CD4-positive, alpha-beta T cell (primary cell): ENCODE measurements around the gene POR. TPM values are rescaled to one million over a fixed set of nuclear protein-coding genes. Genes with fewer than 3 reads are reported as not detected.
A peak's percentile ranks its signal among the peaks of the same experiment; 100 is the strongest.

Experiments used
- ATAC-seq: fragments of 200-7000 bp; cut with Tn5 transposase; one replicate; pipeline ENCODE4 v1.10.0; 2022; ENCODE audit warnings: mild to moderate bottlenecking; ENCODE audit not compliant: poor library complexity
- CTCF ChIA-PET: fragments of 350-600 bp; sonication (Branson Sonifier 250); formaldehyde crosslinking; loops from one replicate; lab custom pipeline; 2021; ENCODE audit warnings: antibody characterized with exemption, inconsistent platforms; lab: Charles Lee
- POLR2A ChIA-PET: fragments of 350-600 bp; sonication (Branson Sonifier 250); formaldehyde crosslinking; loops from one replicate; lab custom pipeline; 2021; ENCODE audit warnings: antibody characterized with exemption, inconsistent platforms; lab: Charles Lee
- DNase-seq, 14 experiments: peaks; one replicate each; pipeline ENCODE4 v3.0.0-alpha.2; 2013 to 2020; ENCODE audit warnings: mixed read lengths in 2 of 14
- H3K27ac ChIP-seq, 2 donors: one replicate each; pipeline versions ENCODE4 v1.5.1 to v1.7.0; 2013; ENCODE audit warnings: low read length in 2 of 2, low read depth in 1 of 2, mild to moderate bottlenecking in 1 of 2
- H3K27me3 ChIP-seq, 2 experiments: 1 replicate in 1 of 2; 2 replicates in 1 of 2; pipeline versions ENCODE4 v1.6.1 to v1.7.0; 2013; ENCODE audit warnings: low read length in 2 of 2, control low read depth in 1 of 2, mild to moderate bottlenecking in 1 of 2, moderate library complexity in 1 of 2; ENCODE audit not compliant: insufficient read depth in 2 of 2, control insufficient read depth in 1 of 2
- H3K36me3 ChIP-seq: one replicate; pipeline ENCODE4 v1.6.1; 2013; ENCODE audit warnings: low read length, control low read depth; ENCODE audit not compliant: insufficient read depth
- H3K4me1 ChIP-seq: one replicate; pipeline ENCODE4 v1.6.1; 2013; ENCODE audit warnings: low read length, control low read depth; ENCODE audit not compliant: insufficient read depth
- H3K4me3 ChIP-seq: one replicate; pipeline ENCODE4 v1.5.1; 2013; ENCODE audit warnings: mild to moderate bottlenecking, low read length, moderate library complexity
- H3K9me3 ChIP-seq, 2 experiments: 1 replicate in 1 of 2; 2 replicates in 1 of 2; pipeline versions ENCODE4 v1.6.1 to v1.7.0; 2013; ENCODE audit warnings: low read length in 2 of 2, mild to moderate bottlenecking in 2 of 2, control low read depth in 1 of 2, moderate library complexity in 1 of 2; ENCODE audit not compliant: control insufficient read depth in 1 of 2, insufficient read depth in 1 of 2
- H3K27ac Mint-ChIP-seq: one replicate; pipeline ENCODE4 v1.8.0; 2020; ENCODE audit warnings: mixed read lengths
- H3K27me3 Mint-ChIP-seq: one replicate; pipeline ENCODE4 v1.8.0; 2021; ENCODE audit warnings: mixed read lengths
- H3K36me3 Mint-ChIP-seq: one replicate; pipeline ENCODE4 v1.8.0; 2021; ENCODE audit warnings: low read depth, mixed read lengths
- H3K4me1 Mint-ChIP-seq: one replicate; pipeline ENCODE4 v1.8.0; 2021; ENCODE audit warnings: low read depth, mixed read lengths
- H3K4me3 Mint-ChIP-seq: one replicate; pipeline ENCODE4 v1.8.0; 2020; ENCODE audit warnings: mild to moderate bottlenecking, mixed read lengths
- H3K9me3 Mint-ChIP-seq: one replicate; pipeline ENCODE4 v1.8.0; 2020; ENCODE audit warnings: mixed read lengths
- intact Hi-C, 2 experiments: fragments of 100-400 bp; cut with DNase I in 1 of 2; cut with micrococcal nuclease in 1 of 2; formaldehyde crosslinking; loops; one replicate each; pipeline versions ENCODE4 v1.15.1 to v1.9.0; 2023 to 2025; cut with DNase I, micrococcal nuclease
- total RNA-seq, 174 experiments: library from RNA in 2 of 174; stranded (reverse) in 2 of 174; gene quantifications; one replicate each; pipeline ENCODE4 v1.2.3 and lab custom pipeline; 2021 to 2026
- TF ChIP-seq, protein P1 (sequence below): fragments of 200-600 bp; IDR thresholded peaks from one replicate; pipeline ENCODE4 v1.8.0; 2022; ENCODE audit warnings: antibody characterized with exemption, mild to moderate bottlenecking

Gene POR
- total RNA-seq, 2 experiments from 2014 or later: 44.2 to 54.8 TPM

DNA sequence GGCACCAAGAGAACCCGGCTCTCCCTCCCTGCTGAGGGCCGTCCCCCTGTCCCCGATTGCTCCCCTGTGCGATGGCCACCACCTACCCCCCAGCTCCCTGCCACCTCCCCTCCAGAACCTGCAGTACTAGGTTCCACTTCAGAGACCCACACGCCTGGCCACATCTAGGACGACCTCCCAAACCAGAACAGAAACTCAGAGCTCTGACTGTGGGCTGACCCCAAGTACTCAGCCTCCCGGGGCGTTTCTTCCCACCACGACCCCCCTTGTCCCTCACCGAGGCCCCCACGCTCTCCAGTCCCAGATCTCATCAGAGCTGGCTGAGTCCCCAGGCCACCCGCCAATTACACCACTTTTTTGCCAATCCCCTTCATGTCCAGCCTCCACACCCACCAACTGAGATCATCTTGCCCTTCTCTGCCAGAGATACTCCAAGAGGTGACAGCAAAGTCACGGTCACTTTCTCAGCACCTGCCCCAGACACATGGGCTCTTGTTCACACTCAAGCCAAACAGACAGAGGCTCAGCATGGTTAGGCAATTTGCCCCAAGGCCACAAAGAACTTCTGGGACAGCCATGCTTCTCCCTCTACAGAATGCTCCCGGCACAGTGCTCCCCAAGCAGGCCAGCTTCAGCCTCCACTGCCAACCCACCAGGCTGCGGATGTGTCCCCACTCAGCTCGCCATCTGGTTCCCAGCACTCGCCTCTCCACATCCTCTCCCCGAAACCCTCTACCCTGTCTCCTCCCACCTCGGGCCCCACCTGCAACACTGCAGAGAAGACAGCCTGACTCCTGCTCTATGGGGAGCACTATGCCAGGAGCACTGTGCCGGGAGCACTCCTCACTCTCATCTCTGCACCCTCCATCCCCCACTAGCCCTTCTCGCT lies 74.8 kb downstream of the POR start:
- no peaks in the 10 kb centered on the region for H3K9me3 Mint-ChIP-seq
- CTCF ChIA-PET: no interaction called here
- H3K4me1 Mint-ChIP-seq: peaks cover 25% of the 10 kb centered on the region
- POLR2A ChIA-PET: no interaction called here
- H3K27me3 ChIP-seq: no peaks in the 10 kb centered on the region
- H3K27ac Mint-ChIP-seq: peak overlapping the region; percentile 24
- intact Hi-C loops: loop anchor here in 1 of 2 experiments (5.0 kb wide), 1 partner anchor 112 kb away; the partner anchor contains the start of gene RHBDD2
- ATAC-seq (no peak), DNase-seq (no peak)
- TF ChIP-seq, protein P1, sequence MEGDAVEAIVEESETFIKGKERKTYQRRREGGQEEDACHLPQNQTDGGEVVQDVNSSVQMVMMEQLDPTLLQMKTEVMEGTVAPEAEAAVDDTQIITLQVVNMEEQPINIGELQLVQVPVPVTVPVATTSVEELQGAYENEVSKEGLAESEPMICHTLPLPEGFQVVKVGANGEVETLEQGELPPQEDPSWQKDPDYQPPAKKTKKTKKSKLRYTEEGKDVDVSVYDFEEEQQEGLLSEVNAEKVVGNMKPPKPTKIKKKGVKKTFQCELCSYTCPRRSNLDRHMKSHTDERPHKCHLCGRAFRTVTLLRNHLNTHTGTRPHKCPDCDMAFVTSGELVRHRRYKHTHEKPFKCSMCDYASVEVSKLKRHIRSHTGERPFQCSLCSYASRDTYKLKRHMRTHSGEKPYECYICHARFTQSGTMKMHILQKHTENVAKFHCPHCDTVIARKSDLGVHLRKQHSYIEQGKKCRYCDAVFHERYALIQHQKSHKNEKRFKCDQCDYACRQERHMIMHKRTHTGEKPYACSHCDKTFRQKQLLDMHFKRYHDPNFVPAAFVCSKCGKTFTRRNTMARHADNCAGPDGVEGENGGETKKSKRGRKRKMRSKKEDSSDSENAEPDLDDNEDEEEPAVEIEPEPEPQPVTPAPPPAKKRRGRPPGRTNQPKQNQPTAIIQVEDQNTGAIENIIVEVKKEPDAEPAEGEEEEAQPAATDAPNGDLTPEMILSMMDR: no peak
- H3K4me1 ChIP-seq: peaks cover 18% of the 10 kb centered on the region
- peaks cover 31% of the 10 kb centered on the region for H3K36me3 ChIP-seq
- no peaks in the 10 kb centered on the region for H3K27me3 Mint-ChIP-seq
- peaks cover 29% of the 10 kb centered on the region for H3K36me3 Mint-ChIP-seq
- H3K9me3 ChIP-seq: no peaks in the 10 kb centered on the region
- no peak overlapping the region for H3K4me3 ChIP-seq
- H3K4me3 Mint-ChIP-seq: no peak overlapping the region
- no peak overlapping the region for H3K27ac ChIP-seq

DNA sequence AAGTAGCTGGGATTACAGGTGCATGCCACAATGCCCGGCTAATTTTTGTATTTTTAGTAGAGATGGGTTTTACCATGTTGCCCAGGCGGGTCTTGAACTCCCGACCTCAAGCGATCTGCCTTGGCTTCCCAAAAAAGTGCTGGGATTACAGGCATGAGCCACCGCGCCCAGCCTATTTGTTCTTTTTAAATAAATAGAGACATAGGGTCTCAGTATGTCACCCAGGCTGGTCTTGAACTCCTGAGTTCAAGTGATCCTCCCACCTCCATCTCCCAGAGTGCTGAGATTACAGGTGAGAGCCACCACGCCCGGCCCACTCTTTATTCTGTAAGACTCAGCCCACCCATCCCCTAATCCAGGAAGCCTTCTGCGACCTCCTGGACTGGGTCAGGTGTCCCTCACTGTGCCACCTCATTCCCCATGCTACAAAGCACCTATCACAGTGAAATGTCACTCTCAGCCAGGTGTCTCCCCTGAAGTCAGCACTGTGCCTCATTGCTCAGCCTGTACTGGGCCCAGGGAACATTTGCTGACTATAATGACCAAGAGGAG lies 76.7 kb downstream of the POR start:
- POLR2A ChIA-PET: interaction anchor here (4.7 kb wide), 1 partner anchor 76 kb away, joined by 30 read pairs; the partner anchor contains the start of gene POR
- Histone ChIP-seq H3K27ac (no peak overlapping the region), H3K27me3 (no peaks in the 10 kb centered on the region), H3K4me1 (peaks cover 23% of the 10 kb centered on the region), H3K4me3 (no peak overlapping the region), H3K36me3 (peaks cover 12% of the 10 kb centered on the region), H3K9me3 (no peaks in the 10 kb centered on the region)
- H3K27me3 Mint-ChIP-seq: no peaks in the 10 kb centered on the region
- DNase-seq (no peak), ATAC-seq (no peak)
- H3K36me3 Mint-ChIP-seq: peaks cover 22% of the 10 kb centered on the region
- TF ChIP-seq, protein P1: no peak
- H3K9me3 Mint-ChIP-seq: no peaks in the 10 kb centered on the region
- peaks cover 28% of the 10 kb centered on the region for H3K4me1 Mint-ChIP-seq
- CTCF ChIA-PET: no interaction called here
- H3K4me3 Mint-ChIP-seq: peak overlapping the region; percentile 58
- intact Hi-C loops: loop anchor here in 1 of 2 experiments (5.0 kb wide), 1 partner anchor 114 kb away; the partner anchor contains the start of gene RHBDD2
- H3K27ac Mint-ChIP-seq: no peak overlapping the region

DNA sequence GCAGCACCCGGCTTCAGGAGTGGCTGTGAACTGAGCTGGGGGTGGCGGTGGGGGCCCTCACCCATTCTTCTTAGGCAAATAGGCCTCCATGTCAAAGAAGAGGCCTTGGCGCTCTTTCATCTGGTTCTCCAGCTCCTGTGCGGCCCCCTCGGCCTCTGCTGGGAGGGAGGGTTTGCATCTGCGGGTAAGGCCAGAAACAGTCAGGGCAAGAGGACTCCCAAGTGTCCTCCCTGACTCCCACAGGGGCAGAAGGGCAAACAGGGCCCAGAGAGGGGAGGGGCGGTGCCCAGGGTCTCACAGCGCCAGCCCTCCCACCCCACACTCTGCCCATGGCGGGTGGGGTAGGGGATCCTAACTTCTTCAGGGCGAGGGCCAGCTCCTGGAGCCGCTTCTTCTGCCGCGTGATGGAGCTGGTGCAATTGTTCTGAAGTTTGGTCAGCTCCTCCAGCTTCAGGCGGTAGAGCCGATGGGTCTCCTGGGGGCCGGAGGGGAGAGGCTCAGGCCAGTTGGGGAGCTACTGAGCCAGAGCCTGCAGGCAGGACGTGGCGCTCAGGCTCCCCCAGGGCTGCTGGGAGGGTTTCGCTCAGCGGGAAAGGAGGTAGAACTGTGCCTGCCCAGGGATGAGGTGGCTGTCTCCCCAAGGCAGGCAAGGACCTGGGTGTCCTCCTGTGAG lies 77.3 kb downstream of the POR start:
- intact Hi-C loops: loop anchor here in 1 of 2 experiments (5.0 kb wide), 1 partner anchor 115 kb away; the partner anchor contains the start of gene RHBDD2

More for the DNA sequence above, 77.3 kb downstream of the POR start:
- Histone ChIP-seq H3K4me3 (no peak overlapping the region), H3K27ac (no peak overlapping the region), H3K36me3 (peaks cover 7% of the 10 kb centered on the region), H3K9me3 (no peaks in the 10 kb centered on the region), H3K4me1 (peaks cover 28% of the 10 kb centered on the region), H3K27me3 (no peaks in the 10 kb centered on the region)
- no peaks in the 10 kb centered on the region for H3K9me3 Mint-ChIP-seq
- no peak for DNase-seq
- H3K4me1 Mint-ChIP-seq: peaks cover 34% of the 10 kb centered on the region
- POLR2A ChIA-PET: interaction anchor here (0.8 to 4.7 kb wide), 2 partner anchors 55 to 77 kb away, joined by 3 to 30 read pairs; partner anchors contain the start of genes MDH2, POR and STYXL1
- CTCF ChIA-PET: no interaction called here
- no peak overlapping the region for H3K27ac Mint-ChIP-seq
- no peak overlapping the region for H3K4me3 Mint-ChIP-seq
- TF ChIP-seq, protein P1: no peak
- H3K36me3 Mint-ChIP-seq: peaks cover 21% of the 10 kb centered on the region
- no peak for ATAC-seq
- H3K27me3 Mint-ChIP-seq: no peaks in the 10 kb centered on the region
